Measurements from ENCODE around the gene PRDM8. TPM values are rescaled to one million over a fixed set of nuclear protein-coding genes. Genes with fewer than 3 reads are reported as not detected.

PRDM8 gene
- total RNA-seq, 3 donors from 2014 or later: 0.41 to 10.1 (median 2.9) TPM

DNA sequence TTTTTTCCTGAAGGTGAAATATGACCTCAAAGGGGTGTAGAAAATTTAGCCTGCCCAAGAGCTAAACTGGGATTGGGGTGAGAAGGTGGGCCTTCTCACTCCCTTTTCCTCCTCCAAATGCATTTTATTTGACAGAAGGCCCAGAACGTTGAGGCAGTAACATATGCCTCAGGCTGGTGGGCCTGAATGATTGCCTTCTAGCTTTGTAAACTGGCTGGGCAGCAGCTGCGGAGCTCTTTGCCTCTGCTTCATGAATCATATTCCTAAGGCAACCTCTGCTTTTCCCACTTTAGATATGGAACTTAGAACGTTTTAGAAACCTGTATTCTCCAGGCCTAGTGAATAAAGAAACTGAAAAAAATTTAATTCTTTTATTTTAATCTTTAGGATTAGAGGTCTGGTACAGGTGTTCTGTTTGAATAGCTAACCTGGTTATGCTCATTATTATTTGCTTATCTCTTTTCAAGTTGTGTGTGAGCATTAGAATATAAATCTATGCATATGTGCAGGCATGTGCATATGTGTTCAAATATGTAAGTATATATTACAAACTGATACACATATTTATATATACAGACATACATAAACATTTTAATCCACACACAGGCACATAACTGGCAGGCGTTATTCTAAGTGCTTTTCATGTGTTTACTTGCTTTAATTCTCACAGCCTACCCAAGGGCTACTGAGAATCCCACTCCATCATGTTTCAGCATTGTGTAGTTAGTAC lies 11.5 kb downstream of the PRDM8 start:
- TF ChIP-seq, protein P1, sequence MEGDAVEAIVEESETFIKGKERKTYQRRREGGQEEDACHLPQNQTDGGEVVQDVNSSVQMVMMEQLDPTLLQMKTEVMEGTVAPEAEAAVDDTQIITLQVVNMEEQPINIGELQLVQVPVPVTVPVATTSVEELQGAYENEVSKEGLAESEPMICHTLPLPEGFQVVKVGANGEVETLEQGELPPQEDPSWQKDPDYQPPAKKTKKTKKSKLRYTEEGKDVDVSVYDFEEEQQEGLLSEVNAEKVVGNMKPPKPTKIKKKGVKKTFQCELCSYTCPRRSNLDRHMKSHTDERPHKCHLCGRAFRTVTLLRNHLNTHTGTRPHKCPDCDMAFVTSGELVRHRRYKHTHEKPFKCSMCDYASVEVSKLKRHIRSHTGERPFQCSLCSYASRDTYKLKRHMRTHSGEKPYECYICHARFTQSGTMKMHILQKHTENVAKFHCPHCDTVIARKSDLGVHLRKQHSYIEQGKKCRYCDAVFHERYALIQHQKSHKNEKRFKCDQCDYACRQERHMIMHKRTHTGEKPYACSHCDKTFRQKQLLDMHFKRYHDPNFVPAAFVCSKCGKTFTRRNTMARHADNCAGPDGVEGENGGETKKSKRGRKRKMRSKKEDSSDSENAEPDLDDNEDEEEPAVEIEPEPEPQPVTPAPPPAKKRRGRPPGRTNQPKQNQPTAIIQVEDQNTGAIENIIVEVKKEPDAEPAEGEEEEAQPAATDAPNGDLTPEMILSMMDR (IDR thresholded peaks at IDR 0.05): no peak
- ATAC-seq (no peak), DNase-seq (no peak)
- no peaks in the 10 kb centered on the region for H3K4me1 ChIP-seq (ENCODE audit: low read depth)
- intact Hi-C loops (cut with DNase I, micrococcal nuclease): no loop called here
- H3K4me3 ChIP-seq: no peak overlapping the region
- no peaks in the 10 kb centered on the region for H3K9me3 ChIP-seq
- no peaks in the 10 kb centered on the region for H3K36me3 ChIP-seq (ENCODE audit: low read depth)

DNA sequence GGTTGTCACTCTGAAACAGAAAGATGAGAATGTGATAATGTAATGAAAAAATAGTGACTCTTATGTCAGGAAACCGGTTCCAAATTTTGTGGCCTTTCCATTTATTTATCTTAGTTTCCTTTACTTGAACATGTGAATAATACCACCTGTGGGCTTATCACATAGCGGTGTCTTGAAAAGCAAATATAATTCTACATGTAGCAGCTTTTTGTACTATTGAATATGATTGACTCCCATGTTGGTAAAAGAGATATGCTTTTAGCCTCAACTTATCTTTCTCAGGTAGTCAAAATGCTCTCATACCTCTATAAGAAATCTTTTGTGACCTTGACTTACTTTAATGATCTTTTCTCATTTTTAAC lies 12.0 kb downstream of the PRDM8 start:
- Histone ChIP-seq H3K9me3 (no peaks in the 10 kb centered on the region), H3K36me3 (ENCODE audit: low read depth) (no peaks in the 10 kb centered on the region), H3K4me1 (ENCODE audit: low read depth) (no peaks in the 10 kb centered on the region), H3K4me3 (no peak overlapping the region)
- intact Hi-C loops (cut with DNase I, micrococcal nuclease): no loop called here
- DNase-seq (no peak), ATAC-seq (no peak)
- TF ChIP-seq, protein P1 (IDR thresholded peaks at IDR 0.05): no peak

DNA sequence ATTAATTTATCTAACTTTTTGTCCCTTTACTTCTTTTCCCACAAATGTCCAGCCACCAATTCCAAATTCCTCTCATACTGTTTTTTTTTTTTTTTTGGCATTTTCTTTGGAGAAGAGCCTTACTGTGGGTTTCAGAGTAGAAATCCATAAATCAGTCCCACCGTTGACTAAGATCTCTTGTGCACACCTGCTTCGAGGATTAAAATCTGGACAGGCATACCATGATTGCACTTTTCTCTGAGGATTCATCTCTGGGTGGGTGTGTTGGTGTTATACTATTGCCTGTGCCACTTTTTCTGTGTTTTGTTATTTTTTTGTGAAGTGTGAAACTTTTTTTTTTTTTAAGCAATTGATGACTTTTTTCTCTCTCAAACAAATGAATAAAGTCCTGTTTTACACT lies 13.2 kb downstream of the PRDM8 start:
- intact Hi-C loops (cut with DNase I, micrococcal nuclease): loop anchor here in 1 of 2 donors (10.0 kb wide), 1 partner anchor 1166 kb away; no protein-coding TSS in a partner anchor
- TF ChIP-seq, protein P1 (IDR thresholded peaks at IDR 0.05): no peak
- Histone ChIP-seq H3K4me1 (ENCODE audit: low read depth) (no peaks in the 10 kb centered on the region), H3K4me3 (no peak overlapping the region), H3K36me3 (ENCODE audit: low read depth) (no peaks in the 10 kb centered on the region), H3K9me3 (no peaks in the 10 kb centered on the region)
- ATAC-seq (no peak), DNase-seq (no peak)

DNA sequence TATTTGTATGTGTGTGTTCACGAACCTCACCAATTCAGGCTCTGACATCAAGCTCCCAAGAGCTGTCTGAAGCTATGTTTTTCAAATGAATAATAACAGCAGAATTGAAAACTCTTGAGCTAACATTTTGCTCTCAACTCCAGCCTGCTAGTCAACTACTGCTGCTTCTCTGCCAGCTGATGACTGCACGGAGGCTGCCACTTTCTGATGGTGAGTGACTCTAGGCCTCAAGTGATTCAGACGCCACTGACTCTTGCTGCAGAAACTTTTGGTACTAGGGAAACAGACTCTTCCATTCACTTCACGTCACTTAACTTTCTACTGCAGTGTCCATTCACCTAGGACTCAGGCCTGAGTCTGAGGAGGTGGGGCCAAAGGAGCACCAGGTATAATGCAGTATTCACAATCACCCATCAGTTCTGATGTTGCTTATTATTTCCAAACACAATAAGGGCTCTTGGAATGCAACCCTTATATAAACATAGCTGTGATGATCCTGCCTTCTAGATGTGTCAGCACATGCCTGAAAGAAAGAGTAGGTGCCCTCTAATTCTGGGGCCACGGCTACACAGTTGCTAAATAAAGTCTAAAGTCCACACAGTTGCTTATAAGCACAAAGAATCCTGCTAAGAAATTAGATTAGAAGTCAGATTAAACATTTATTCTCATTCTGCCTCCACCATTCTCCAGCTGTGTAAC lies 16.0 kb downstream of the PRDM8 start:
- TF ChIP-seq, protein P1 (IDR thresholded peaks at IDR 0.05): no peak
- DNase-seq (no peak), ATAC-seq (no peak)
- Histone ChIP-seq H3K36me3 (ENCODE audit: low read depth) (no peaks in the 10 kb centered on the region), H3K4me3 (no peak overlapping the region), H3K9me3 (no peaks in the 10 kb centered on the region), H3K4me1 (ENCODE audit: low read depth) (no peaks in the 10 kb centered on the region)
- intact Hi-C loops (cut with DNase I, micrococcal nuclease): loop anchor here in 1 of 2 donors (10.0 kb wide), 1 partner anchor 1168 kb away; no protein-coding TSS in a partner anchor

DNA sequence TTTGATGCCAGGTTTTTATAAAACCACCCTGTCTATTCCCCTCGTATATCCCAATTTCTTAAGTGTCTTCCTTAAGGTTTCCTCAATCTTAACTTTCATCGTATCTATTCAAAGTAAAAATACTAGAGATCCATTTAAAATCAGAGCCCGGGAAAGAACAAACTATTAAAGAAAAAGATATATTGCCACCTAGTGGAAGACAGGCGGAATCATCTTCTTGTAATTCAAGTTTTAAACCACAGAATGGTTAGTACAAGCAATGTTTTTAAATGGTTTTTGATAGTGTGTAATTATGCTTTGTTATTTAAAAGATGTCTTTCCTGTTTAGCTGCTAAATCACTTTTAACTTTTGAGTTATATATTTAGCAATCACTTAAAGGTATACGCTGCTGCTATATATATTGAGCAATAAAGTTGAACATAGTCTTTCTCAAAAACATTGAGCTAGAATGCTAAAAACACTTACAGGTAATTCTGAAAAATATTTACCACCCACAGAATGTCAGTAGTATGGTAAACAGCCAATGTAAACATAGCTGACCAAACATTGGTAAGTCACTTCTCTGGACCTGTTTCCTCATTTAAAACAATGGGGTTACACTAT lies 18.2 kb downstream of the PRDM8 start:
- no peak overlapping the region for H3K4me3 ChIP-seq
- H3K36me3 ChIP-seq (ENCODE audit: low read depth): no peaks in the 10 kb centered on the region
- no peak for DNase-seq
- intact Hi-C loops (cut with DNase I, micrococcal nuclease): loop anchor here in 1 of 2 donors (10.0 kb wide), 1 partner anchor 1171 kb away; no protein-coding TSS in a partner anchor
- no peaks in the 10 kb centered on the region for H3K4me1 ChIP-seq (ENCODE audit: low read depth)
- no peak for ATAC-seq
- H3K9me3 ChIP-seq: no peaks in the 10 kb centered on the region
- TF ChIP-seq, protein P1 (IDR thresholded peaks at IDR 0.05): peak; percentile 35
